ENCODE data around the gene P2RX6.
"Not testable (repeated sequence)": the region's sequence is repeated elsewhere in the genome, so short reads cannot be mapped to it uniquely, and the experiment has no call there.

P2RX6 gene

DNA sequence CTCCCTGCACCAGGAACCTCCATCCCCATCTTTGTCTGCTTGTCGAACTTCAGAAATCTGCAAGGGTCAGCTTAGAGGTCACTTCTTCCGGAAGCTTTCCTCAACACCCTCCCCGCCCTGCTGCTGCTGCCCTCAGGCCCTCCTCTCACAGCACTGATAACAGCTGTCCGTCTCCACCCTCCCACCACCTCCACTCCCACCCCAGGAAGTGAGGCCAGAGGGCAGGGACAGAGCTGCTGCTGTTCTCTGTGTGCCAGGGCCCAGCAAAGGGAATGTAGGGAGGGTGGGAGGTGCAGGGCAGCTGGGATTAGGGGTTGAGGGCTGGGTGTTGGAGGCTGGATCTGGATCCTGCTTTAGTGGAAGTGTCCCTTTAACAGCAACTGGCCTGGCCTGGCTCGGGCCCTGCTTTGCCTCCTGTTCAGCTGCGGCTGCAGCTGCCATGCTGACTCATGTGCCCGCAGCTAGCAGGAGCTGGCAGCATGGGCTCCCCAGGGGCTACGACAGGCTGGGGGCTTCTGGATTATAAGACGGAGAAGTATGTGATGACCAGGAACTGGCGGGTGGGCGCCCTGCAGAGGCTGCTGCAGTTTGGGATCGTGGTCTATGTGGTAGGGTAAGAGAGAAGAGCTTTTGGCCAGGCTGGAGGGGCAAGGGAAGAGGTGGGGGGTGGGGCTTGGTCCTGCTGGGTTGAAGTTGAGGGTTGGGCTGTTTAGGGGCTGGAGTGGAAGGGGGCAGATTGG lies at the start of gene P2RX6:
TSS of gene P2RX6 (plus strand) at position 440 of the 740 bp plus-strand sequence. CDS start at position 450, 10 bp downstream.
- DNase-seq (ENCODE audit: low spot score), result no peak

DNA sequence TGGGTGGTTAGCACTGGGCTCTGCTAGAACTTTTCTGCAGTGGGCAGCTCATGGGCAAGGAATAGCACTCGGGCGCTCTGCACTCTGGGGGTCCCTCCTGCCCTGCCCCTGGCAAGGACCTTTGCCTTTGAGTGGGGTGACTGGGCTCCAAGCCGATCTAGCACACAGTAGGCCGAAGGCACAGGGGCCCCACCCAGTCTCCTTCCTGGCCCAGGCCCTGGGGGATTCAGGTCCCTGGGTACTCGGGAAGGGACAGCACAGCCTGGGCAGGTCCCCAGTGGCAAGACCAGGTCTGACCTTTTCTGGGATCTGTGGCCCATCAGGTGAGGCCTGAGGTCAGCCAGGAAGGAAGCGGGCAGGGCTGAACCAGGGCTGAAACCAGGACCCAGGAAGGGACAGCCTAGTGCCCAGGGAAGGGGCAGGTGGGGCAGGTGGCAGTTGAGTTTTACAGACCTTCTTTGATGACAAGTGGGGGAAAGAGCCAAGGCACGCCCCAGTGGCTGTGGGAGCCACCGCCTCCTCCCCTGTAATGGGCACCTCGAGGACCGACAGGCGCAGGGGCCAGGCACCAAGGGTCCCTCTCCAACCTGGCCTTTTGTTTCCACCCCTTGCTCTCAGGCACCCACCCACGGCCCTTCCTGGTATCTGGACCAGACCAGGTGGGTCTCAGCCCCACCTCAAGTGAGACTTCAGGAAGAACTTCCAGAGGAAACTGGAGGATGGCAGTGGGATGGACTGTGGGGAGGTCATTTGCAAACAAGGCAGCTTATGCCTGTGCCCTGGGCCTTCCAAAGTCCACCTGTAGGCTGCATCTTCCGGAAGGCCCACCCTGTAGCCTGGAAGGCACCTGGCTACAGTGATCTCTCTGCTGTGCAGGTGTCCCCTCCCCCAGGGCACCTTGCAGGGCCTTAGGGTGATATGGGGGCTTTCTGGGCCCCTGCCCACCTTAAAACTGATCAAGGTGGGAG lies 48.8 kb upstream of the P2RX6 start:
- DNase-seq (ENCODE audit: low spot score), result no peak

GRCh38 chr22:20966883-20967696 lies 47.9 kb upstream of the P2RX6 start, which contains the start of gene AIFM3:
AIFM3 (plus strand) TSS chr22:20967255; CDS start chr22:20967945, 690 bp downstream.
- DNase-seq (ENCODE audit: low spot score), result no peak

GRCh38 chr22:20967697-20968211 lies 47.2 kb upstream of the P2RX6 start:
- DNase-seq (ENCODE audit: low spot score), result no peak

DNA sequence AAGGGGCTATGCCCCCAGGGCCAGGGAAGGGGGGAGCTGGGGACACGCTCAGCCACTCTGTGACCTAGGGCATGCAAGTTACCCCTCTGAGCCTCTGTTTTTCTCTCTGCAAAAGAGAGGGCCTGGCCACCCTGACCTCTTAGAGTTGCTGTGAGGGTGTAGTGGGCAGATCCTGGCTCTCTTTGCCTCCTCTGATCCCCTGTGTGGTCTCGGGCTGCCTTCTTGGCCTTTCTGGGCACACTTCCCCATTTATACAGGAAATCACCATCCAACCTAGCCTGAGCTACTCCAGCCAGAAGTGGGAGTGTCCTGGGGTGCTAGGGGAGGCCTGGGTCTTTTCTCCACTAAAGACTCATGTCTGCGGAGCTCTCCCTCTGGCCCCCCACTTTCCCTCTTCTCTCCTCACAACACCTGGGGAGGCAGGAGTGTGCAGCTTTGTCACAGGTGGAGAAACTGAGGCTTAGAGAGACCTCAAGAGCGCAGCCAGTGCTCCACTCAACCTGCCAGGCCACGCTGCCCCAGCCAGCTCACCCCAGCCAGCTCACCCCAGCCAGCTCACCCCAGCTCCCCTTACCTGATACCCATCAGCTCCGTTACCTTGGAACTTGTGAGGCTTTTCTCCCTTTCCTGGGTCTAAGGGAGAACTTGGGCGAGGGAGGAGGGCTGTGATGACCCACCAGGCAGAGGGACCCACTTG lies 46.5 kb upstream of the P2RX6 start:
- DNase-seq (ENCODE audit: low spot score), result no peak

DNA sequence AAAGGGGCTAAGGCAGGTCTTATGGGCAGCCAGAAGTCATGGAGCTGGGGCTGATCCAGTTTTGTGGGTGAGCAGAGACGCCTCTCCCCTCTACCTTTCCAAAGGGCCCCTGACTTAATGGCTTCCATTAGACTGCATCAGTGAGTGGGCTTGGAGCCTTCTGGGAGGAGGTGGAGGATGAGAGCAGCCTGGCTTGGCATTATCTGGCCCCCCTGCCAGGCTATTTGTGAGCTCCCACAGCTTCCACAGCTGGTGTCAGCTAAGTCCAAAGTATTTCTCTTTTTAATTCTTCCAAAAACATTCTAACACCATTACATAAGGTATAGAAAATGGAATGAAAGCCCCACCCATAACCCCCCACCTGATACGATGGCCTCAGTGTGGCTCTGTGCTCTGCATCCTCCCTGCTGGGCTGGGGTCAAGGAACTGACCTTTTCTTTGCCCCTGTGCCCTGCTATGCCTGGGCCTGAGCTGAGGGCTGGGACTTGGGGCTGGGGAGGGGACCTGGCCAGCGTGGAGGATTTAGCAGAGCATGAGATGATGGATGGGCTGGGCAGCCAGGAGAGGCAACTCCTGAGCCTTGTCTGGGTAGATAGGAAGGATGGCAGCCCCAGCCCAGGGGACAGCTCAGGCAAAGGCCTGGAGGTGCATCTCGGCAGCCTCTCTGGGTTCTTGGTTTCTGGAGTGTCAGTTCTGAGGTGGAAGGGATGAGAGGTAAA lies 43.9 kb upstream of the P2RX6 start:
- no peak for DNase-seq (ENCODE audit: low spot score)

- DNase-seq (ENCODE audit: low spot score), result not testable (repeated sequence)
Observed at GRCh38 chr22:20972014-20972694, 42.8 kb upstream of the P2RX6 start.

DNA sequence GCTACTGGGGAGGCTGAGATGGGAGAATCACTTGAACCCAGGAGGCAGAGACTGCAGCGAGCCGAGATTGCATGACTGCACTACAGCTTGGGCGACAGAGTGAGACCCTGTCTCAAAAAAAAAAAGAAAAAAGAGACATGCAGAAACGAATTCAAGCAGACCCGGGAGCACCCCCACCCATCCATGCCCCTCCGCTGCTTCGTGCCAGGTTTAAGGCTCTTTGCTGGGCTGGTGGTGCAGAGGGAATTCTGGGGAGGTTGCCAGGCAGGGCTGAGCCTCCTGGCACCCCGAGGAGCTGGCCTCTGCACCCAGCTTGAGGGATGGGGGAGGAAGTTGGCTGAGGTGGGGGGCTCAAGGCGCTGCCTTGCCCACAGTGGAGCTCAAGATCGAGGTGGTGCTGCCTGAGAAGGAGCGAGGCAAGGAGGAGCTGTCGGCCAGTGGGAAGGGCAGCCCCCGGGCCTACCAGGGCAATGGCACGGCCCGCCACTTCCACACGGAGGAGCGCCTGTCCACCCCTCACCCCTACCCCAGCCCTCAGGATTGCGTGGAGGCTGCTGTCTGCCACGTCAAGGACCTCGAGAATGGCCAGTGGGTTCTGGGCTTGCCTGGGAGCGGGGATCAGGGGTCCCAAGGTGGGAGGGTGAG lies 41.9 kb upstream of the P2RX6 start:
- no peak for DNase-seq (ENCODE audit: low spot score)

DNA sequence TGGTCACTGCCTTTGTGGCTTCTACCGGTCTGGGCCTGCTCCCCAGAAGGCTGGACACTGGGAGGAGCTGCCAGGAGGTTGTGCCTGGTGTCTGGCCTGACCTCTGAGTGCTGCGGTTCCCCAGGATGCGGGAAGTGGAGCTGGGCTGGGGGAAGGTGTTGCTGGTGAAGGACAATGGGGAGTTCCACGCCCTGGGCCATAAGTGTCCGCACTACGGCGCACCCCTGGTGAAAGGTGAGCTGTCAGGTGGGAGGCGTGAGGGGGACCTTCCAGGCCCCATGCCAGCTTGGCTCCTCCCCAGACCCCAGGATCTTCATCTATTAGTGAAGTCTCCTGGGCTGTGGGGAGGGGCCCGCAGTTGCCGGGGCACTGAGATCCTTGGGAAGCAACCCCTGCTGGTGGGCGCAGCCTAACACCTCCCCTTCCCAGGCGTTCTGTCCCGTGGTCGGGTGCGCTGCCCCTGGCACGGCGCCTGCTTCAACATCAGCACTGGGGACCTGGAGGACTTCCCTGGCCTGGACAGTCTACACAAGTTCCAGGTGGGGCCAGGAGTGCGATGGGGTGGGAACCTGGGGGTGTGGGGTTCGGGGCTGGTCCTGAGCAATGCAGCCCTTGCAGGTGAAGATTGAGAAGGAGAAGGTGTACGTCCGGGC lies 41.2 kb upstream of the P2RX6 start:
- DNase-seq (ENCODE audit: low spot score), result no peak

DNA sequence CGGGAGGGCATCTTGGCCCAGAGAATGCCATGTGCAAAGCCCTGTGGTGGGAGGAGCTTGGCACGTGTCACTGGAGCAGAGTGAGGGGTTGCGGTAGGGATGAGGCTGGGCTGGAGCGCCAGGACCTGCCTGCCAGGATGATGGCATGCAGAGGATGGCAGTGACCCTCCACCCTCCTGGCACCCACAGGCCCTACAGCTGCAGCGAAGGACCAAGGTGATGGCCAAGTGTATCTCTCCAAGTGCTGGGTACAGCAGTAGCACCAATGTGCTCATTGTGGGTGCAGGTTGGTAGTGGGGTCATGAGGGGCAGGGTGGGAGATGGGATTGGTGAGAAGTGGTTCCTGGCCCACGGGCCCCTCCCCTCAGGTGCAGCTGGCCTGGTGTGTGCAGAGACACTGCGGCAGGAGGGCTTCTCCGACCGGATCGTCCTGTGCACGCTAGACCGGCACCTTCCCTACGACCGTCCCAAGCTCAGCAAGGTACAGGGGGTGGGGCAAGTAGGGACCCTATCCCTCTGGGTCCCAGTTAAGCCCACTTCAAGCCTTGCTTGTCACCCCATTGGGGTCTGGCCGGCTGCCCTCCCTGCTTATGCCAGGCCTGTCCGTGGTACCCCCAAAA lies 40.5 kb upstream of the P2RX6 start:
- no peak for DNase-seq (ENCODE audit: low spot score)

- no peak for DNase-seq (ENCODE audit: low spot score)
Observed at GRCh38 chr22:20975541-20976290, 39.2 kb upstream of the P2RX6 start.

GRCh38 chr22:20976291-20976877 lies 38.6 kb upstream of the P2RX6 start:
- no peak for DNase-seq (ENCODE audit: low spot score)

DNA sequence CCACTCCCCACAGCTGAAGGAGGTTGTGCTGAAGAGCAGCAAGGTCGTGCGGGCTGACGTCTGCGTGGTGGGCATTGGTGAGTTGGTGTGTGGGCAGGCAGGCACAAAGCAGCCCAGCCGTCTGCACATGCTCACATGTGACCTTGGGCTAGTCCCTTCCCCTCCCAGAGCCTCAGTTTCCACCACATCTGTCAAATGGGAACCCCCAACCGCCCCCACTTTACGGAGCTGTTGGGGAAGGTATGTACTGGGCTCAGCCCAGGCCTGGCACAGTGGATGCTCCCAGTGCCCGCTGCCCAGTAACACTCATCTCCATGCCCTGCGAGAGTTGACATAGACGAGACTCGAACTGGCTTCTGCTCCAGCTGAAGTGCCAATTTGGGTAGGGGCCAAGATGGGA lies 37.9 kb upstream of the P2RX6 start:
- no peak for DNase-seq (ENCODE audit: low spot score)

GRCh38 chr22:20977516-20978170 lies 37.3 kb upstream of the P2RX6 start:
- DNase-seq (ENCODE audit: low spot score), result no peak

DNA sequence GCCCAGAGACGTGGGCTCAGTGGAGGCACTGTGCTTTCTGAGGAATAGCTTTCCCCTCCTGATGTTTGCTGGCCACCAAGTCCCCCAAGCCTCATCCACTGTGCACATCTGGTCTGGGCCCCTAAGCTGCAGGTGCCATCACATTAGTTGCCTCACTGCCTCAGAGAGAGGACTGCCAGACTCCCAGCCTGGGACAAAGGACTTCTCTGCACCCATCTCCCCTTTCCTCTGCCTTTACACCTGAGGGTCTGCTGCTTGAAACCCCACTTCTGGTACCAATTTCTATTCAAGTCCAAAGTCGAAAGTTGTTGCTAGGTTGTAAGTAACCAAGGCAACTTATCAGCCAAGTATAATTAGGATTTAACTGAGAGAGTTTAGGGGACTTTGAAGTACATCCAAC lies 36.5 kb upstream of the P2RX6 start:
- no peak for DNase-seq (ENCODE audit: low spot score)

DNA sequence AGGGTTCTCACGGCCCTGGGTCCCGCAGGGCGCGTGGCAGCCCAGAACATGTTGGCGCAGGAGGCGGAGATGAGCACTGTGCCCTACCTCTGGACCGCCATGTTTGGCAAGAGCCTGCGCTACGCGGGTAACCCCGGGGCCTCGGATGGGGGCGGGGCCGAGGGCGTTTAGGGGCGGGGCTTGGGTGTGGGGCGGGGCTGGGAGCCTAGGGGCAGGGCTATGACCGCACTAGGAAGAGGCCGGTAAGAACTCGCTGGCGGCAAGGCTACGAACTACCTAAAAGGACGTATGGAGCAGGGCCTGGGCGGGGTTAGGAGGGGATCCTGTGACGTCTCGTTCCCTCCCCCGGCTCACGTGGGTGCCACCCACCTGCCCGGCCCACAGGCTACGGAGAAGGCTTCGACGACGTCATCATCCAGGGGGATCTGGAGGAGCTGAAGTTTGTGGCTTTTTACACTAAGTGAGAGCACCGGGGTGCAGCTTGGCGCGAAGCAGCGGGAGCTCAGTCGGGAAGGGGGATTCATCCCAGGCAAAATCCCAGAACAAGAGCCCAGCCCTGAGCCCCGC lies 35.6 kb upstream of the P2RX6 start:
- DNase-seq (ENCODE audit: low spot score), result peak; percentile 54
